ENCODE data around the gene EIF4G3.

- no peak for TF ChIP-seq ASH2L (IDR thresholded peaks at IDR 0.05; ENCODE audit: low read length)
- TF ChIP-seq, protein P1, sequence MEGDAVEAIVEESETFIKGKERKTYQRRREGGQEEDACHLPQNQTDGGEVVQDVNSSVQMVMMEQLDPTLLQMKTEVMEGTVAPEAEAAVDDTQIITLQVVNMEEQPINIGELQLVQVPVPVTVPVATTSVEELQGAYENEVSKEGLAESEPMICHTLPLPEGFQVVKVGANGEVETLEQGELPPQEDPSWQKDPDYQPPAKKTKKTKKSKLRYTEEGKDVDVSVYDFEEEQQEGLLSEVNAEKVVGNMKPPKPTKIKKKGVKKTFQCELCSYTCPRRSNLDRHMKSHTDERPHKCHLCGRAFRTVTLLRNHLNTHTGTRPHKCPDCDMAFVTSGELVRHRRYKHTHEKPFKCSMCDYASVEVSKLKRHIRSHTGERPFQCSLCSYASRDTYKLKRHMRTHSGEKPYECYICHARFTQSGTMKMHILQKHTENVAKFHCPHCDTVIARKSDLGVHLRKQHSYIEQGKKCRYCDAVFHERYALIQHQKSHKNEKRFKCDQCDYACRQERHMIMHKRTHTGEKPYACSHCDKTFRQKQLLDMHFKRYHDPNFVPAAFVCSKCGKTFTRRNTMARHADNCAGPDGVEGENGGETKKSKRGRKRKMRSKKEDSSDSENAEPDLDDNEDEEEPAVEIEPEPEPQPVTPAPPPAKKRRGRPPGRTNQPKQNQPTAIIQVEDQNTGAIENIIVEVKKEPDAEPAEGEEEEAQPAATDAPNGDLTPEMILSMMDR (IDR thresholded peaks at IDR 0.05; ENCODE audit: control extremely low read depth in 1 of 3, insufficient read depth in 1 of 3, low read depth in 1 of 3, low read length in 3 of 3): no peak
- TF ChIP-seq POLR2AphosphoS5 (IDR thresholded peaks at IDR 0.05; ENCODE audit: low read depth, low read length): no peak
- TF ChIP-seq SRF (IDR thresholded peaks at IDR 0.05; ENCODE audit: low read depth, low read length): no peak
- TF ChIP-seq HDAC2 (IDR thresholded peaks at IDR 0.05; ENCODE audit: borderline replicate concordance in 1 of 2, low read depth in 2 of 2, low read length in 2 of 2): no peak
- TF ChIP-seq ATF3 (IDR thresholded peaks at IDR 0.05; ENCODE audit: insufficient read depth, low read depth, low read length): no peak
- no peak for TF ChIP-seq CEBPB (IDR thresholded peaks at IDR 0.05; ENCODE audit: low read depth, low read length)
- TF ChIP-seq EP300 (IDR thresholded peaks at IDR 0.05; ENCODE audit: borderline replicate concordance in 1 of 2, low read depth in 2 of 2, low read length in 2 of 2): no peak
These were observed 87.4 kb downstream of the EIF4G3 start for GRCh38 chr1:21089299-21089698.
